PC-9 (cell line): ENCODE measurements around the gene MACROH2A1.

Experiments
- CTCF ChIP-seq: fragments of 200-600 bp; sonication (generic); conservative IDR thresholded peaks from 2 replicates; pipeline ENCODE4 v1.6.1; 2017; ENCODE audit warnings: mixed run types, antibody characterized with exemption, mild to moderate bottlenecking, moderate library complexity
- EZH2 ChIP-seq: fragments of 200-600 bp; sonication (generic); IDR thresholded peaks from 2 replicates; pipeline ENCODE4 v1.8.0; 2017; ENCODE audit warnings: antibody characterized with exemption, low read depth

- TF ChIP-seq CTCF (no peak), EZH2 (no peak)
These were observed 25.1 kb downstream of the MACROH2A1 start for GRCh38 chr5:135373736-135374515.
